HG03457 (cell line): ENCODE data around the gene DGCR6L.
"Not testable (repeated sequence)": the region's sequence is repeated elsewhere in the genome, so short reads cannot be mapped to it uniquely, and the experiment has no call there.

Source experiments
- ATAC-seq: cut with Tn5 transposase; IDR thresholded peaks from one replicate; pipeline ENCODE4 v1.9.1; 2021; ENCODE audit warnings: moderate number of reproducible peaks; ENCODE audit not compliant: unreplicated experiment

Gene DGCR6L

DNA sequence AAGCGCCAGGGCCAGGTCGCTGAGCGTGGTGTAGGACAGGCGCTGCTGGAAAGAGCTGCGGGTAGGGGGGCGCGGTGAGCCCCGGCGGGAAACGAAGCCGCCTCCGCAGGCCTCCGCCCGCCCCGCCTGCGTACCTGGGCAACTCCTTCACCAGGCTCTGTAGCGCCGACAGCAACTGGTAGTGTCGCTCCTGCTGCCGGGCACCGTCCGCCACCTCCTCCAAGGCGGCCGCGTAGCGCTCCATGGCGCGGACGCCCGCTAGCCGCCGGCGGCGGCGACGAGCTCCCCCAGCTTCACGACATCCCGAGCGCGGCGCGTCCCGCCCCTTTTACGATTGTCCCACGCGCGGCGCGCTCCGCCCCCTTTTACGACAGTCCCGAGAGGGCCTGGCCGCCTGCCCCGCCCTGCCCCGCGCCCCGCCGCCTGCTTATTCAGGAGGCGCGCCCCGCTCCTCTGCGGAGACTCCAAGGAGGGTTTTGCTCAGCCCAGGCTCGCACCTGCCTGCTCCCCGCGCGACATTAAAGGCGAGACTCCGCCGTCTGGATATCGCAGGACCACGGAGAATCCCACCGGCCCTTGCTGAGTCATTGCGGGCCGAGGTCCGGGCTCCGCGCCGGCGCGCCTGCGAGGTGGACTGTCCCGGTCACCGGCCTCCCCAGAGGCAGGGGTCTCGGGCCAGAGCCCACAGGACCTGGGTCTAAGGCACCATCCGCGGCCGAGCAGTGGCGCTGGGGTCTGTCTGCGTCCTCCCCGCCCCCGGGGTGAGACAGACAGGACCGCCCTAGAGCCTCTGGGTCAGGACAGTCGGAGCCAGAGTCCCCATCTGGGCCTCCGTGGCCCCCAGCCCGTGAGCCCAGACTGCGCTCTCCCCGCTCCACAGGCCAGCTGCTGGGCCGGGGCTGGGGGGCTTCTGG, at the start of gene DGCR6L:
Gene DGCR6L (minus strand): TSS at position 316 of the 914 bp plus-strand sequence. CDS start 72 bp downstream, at position 244.
- ATAC-seq = peak; percentile 57

DNA sequence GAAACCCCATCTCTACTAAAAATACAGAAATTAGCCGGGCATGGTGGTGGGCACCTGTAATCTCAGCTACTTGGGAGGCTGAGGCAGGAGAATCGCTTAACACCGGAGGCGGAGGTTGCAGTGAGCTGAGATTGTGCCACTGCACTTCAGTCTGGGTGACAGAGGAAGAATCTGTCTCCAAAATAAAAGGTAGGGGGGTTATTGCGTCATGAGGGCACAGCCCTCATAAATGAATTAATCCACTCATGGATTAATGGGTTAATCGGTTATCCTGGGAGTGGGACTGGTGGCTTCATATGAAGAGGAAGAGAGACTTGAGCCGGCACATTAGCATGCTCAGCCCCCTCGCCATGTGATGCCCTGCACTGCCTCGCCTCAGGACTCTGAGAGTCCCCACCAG, 49.0 kb upstream of the DGCR6L start:
- ATAC-seq = not testable (repeated sequence)

DNA sequence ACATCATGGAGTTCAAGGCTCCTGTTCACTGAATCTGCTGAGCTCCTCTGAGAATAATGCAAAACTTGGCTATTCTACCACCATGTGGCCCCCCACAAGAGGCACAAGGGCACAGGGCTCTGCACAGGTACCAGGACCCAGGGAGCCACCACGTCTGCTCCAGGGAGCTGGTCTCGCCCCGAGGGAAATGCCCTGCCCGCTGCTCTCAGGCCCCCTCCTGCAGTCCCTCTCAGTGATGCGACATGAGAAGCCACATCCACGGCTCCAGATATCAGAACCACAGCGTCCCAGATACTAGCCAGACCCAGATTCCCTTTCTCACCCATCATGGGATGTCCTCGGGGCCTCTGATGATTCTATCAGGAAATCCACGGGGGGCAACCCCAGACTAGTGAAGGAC, 47.0 kb upstream of the DGCR6L start:
- not testable (repeated sequence) for ATAC-seq

DNA sequence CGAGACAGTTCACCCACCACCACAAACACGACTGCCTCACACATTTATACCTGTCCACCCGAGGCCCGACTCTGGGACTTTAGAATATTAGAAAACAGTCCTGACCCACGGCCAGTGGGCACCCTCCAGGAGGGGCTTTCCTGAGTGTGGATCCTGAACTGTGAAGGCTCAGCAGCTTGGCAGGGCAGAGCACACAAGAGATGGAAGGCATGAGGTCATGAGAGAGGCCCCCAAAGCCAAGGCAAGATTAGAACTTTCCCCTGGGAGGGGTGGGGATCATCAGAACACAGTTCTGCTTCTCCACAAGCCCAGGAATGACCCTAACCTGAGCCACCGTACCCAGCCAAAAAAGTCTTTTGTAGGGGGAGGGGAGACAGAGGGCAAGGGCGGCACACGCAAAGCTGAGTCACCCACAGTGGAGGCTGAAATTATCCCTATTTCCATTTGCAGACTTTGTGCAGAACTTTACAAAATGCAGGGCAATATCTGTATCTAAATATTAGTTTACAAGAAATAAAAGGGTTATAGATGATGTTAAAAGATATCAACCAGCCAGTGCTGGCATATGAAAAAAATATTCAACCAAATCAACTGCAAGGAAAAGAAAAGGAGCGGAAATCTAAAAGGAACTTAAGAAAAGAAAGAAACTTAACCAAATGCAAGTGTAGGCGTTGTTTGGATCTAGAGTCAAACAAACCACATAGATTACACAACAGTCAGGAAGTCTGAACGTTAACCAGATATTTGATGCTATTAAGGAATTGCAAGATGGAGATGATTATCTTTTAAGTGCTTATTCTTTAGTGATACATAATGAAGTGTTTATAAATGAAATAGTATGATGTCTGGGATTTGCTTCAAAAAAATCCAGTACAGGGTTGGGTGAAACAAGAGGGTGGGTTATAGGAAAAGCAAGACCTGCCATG, 44.7 kb upstream of the DGCR6L start:
- ATAC-seq = not testable (repeated sequence)

DNA sequence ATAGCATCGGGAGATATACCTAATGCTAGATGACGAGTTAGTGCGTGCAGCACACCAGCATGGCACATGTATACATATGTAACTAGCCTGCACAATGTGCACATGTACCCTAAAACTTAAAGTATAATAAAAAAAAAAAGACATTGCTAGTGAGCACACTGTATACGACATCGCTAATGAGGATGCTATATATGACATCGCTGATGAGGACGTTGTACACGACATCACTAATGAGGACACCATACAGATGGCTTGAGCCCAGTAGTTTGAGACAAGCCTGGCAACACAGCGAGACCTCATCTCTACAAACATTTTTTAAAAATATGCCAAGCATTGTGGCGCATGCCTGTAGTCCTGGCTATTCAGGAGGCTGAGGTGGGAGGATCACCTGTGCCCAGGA, 42.5 kb upstream of the DGCR6L start:
- not testable (repeated sequence) for ATAC-seq

DNA sequence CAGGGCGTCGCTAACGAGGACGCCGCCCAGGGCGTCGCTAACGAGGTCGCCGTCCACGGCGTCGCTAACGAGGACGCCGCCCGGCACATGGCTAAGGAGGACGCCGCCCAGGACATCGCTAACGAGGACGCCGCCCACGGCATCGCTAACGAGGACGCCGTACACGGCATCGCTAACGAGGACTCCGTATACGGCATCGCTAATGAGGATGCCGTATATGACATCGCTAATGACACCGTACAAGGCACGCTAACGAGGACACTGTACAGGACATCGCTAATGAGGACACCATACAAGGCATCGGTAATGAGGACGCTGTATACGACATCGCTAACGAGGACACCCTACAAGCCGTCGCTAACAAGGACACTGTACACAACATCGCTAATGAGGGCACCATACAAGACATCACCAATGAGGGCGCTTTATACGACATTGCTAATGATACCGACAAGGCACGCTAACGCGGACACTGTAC, 41.9 kb upstream of the DGCR6L start:
- ATAC-seq = not testable (repeated sequence)

DNA sequence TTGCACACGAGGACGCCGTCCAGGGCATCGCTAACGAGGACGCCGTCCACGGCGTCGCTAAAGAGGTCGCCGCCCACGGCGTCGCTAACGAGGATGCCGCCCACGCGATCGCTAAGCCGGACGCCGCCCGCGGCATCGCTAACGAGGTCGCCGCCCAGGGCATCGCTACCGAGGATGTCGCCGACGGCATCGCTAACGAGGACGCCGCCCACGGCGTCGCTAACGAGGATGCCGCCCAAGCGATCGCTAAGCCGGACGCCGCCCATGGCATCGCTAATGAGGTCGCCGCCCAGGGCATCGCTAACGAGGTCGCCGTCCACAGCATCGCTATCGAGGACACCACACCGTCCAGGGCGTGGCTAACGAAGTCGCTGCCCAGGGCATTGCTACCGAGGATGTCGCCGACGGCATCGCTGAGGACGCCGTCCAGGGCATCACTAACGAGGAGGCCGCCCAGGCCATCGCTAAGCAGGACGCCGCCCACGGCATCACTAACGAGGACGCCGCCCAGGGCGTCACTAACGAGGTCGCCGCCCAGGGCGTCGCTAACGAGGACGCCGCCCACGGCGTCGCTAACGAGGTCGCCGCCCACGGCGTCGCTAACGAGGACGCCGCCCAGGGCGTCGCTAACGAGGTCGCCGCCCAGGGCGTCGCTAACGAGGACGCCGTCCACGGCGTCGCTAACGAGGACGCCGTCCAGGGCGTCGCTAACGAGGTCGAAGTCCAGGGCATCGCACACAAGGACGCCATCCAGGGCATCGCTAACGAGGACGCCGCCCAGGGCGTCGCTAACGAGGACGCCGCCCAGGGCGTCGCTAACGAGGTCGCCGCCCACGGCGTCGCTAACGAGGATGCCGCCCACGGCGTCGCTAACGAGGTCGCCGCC, 41.2 kb upstream of the DGCR6L start:
- not testable (repeated sequence) for ATAC-seq

DNA sequence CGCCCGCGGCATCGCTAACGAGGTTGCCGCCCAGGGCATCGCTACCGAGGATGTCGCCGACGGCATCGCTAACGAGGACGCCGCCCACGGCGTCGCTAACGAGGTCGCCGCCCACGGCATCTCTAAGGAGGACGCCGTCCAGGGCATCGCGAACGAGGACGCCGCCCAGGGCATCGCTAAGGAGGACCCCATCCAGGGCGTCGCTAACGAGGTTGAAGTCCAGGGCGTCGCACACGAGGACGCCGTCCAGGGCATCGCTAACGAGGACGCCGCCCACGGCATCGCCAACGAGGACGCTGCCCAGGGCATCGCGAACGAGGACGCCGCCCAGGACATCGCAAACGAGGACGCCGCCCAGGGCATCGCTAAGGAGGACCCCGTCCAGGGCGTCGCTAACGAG, 40.4 kb upstream of the DGCR6L start:
- not testable (repeated sequence) for ATAC-seq

DNA sequence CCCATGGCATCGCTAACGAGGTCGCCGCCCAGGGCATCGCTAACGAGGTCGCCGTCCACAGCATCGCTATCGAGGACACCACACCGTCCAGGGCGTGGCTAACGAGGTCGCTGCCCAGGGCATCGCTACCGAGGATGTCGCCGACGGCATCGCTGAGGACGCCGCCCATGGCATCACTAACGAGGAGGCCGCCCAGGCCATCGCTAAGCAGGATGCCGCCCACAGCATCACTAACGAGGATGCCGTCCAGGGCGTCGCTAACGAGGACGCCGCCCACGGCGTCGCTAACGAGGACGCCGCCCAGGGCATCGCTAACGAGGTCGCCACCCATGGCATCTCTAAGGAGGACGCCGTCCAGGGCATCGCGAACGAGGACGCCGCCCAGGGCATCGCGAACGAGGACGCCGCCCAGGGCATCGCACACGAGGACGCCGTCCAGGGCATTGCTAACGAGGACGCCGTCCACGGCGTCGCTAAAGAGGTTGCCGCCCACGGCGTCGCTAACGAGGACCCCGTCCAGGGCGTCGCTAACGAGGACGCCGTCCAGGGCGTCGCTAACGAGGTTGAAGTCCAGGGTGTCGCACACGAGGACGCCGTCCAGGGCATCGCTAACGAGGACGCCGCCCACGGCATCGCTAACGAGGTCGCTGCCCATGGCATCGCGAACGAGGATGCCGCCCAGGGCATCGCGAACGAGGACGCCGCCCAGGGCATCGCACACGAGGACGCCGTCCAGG, 38.8 kb upstream of the DGCR6L start:
- ATAC-seq = not testable (repeated sequence)

DNA sequence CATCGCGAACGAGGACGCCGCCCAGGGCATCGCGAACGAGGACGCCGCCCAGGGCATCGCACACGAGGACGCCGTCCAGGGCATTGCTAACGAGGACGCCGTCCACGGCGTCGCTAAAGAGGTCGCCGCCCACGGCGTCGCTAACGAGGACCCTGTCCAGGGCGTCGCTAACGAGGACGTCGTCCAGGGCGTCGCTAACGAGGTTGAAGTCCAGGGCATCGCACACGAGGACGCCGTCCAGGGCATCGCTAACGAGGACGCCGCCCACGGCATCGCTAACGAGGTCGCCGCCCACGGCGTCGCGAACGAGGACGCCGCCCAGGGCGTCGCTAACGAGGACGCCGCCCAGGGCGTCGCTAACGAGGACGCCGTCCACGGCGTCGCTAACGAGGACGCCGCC, 38.1 kb upstream of the DGCR6L start:
- ATAC-seq = not testable (repeated sequence)

DNA sequence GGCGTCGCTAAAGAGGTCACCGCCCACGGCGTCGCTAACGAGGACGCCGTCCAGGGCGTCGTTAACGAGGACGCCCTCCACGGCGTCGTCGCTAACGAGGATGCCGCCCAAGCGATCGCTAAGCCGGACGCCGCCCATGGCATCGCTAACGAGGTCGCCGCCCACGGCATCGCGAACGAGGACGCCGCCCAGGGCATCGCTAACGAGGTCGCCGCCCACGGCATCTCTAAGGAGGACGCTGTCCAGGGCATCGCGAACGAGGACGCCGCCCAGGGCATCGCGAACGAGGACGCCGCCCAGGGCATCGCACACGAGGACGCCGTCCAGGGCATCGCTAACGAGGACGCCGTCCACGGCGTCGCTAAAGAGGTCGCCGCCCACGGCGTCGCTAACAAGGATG, 37.0 kb upstream of the DGCR6L start:
- ATAC-seq = not testable (repeated sequence)

DNA sequence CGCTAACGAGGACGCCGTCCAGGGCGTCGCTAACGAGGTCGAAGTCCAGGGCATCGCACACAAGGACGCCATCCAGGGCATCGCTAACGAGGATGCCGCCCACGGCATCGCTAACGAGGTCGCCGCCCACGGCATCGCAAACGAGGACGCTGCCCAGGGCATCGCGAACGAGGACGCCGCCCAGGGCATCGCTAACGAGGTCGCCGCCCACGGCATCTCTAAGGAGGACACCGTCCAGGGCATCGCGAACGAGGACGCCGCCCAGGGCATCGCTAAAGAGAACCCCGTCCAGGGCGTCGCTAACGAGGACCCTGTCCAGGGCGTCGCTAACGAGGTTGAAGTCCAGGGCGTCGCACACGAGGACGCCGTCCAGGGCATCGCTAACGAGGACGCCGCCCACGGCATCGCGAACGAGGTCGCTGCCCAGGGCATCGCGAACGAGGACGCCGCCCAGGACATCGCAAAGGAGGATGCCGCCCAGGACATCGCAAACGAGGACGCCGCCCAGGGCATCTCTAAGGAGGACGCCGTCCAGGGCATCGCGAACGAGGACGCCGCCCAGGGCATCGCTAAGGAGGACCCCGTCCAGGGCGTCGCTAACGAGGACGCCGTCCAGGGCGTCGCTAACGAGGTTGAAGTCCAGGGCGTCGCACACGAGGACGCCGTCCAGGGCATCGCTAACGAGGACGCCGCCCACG, 36.2 kb upstream of the DGCR6L start:
- not testable (repeated sequence) for ATAC-seq

DNA sequence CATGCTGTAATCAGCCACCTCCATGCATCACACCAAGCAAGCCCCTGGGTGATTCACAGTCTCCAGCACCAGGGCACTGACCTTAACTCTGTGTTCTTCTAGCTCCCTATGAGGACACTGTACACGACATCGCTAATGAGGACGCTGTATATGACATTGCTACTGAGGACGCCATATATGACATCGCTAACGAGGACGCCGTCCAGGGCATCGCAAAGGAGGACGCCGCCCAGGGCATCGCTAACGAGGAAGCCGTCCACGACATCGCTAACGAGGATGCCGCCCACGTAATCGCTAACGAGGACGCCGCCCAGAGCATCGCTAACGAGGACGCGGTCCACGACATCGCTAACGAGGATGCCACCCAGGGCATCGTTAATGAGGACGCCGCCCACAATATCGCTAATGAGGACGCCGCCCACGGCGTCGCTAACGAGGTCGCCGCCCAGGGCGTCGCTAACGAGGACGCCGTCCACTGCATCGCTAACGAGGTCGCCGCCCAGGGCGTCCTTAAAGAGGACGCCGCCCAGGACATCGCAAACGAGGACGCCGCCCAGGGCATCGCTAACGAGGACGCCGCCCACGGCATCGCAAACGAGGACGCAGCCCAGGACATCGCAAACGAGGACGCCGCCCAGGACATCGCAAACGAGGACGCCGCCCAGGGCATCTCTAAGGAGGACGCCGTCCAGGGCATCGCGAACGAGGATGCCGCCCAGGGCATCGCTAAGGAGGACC, 34.5 kb upstream of the DGCR6L start:
- ATAC-seq = no peak

DNA sequence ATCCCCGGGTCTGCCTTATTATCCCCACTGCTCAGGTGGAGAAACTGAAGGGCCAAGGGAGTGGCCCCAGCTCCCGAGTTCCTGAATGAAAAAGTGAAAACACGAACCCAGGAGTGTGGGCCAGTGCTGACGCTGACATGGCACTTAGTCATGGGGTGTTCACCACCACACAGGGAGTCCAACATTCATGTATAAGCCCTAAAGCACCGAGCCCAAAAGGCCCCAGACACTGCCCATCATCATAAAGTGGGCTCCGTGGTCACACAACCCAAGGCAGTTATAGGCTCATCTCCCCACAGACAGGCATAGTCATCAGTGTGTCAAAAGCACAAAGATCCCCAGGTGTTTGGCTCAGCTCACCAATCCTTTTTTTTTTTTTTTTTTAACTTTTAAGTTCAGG, 32.7 kb upstream of the DGCR6L start:
- ATAC-seq = not testable (repeated sequence)

DNA sequence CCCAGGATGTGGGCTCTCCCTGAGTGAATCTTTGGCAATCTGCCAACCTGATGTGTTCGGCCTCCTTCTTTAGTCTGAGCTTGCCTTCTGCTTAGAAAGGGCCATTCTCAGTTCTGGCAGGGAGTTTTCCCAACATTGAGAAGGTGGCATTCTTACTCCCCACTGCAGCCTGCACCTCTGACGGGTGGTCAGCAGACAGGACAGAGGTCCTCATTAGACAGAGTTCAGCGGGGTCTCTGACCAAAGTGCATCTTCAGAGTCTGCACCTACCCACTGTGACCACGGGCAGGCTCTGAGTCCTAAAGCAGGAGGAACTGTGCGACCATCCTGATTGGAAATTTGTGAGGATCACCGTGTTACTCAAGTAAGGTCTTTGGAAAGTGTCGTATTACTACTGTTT, 26.7 kb upstream of the DGCR6L start:
- not testable (repeated sequence) for ATAC-seq

DNA sequence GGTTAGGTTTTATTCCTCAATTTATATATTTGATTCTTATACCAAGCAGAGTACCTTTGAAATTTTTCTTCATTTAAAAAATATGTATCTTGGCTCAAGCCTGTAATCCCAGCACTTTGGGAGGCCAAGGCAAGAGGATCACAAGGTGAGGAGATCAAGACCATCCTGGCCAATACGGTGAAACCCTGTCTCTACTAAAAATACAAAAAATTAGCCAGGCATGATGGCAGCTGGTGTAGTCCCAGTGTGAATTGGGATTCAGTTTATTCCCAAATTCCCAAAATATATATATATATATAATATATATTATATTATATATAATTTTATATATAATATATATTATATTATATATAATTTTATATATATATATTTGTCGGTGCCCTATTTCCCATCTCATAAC, 18.4 kb upstream of the DGCR6L start:
- not testable (repeated sequence) for ATAC-seq

DNA sequence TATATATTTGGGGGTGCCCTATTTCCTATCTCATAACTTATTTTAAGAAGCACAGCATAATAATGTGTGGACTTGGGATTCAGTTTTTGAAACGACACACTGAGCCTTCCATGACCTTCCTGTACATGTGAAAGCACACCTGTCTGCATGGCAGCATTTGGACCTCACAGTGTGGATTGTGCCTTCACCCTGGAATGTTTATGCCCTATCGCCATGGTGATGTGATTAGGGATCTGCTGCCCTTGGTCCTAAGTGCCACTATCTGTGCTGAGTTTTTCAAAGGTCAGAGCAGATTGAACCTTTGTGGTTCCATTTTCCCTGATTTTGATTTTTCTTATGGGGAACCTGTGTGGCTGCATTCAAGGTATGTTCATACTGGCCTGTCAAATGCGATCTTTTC, 17.9 kb upstream of the DGCR6L start:
- ATAC-seq = not testable (repeated sequence)

DNA sequence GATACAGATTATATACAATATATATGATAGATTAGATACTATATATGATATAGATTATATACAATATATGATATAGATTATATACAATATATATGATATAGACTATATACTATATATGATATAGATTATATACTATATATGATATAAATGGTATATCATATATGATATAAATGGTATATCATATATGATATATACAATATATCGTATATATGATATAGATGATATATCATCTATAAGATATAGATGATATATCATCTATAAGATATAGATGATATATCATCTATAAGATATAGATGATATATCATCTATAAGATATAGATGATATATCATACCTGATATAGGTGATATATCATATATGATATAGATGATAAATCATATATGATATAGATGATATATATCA, 16.7 kb upstream of the DGCR6L start:
- not testable (repeated sequence) for ATAC-seq
